GM18909 (cell line): ENCODE data around the gene PASK.

Experiments used
- ATAC-seq: cut with Tn5 transposase; IDR thresholded peaks from one replicate; pipeline ENCODE4 v1.9.1; 2021; ENCODE audit warnings: mild to moderate bottlenecking; ENCODE audit not compliant: unreplicated experiment, poor library complexity

Gene PASK

GRCh38 chr2:241149925-241150659, 820 bp upstream of the PASK start, which contains the start of gene PPP1R7:
PPP1R7 (plus strand) TSS chr2:241150467; CDS start chr2:241150496, 29 bp downstream.
- ATAC-seq, result peak; percentile 78

GRCh38 chr2:241149675-241149924, 328 bp upstream of the PASK start:
- ATAC-seq, result peak; percentile 7

- no peak for ATAC-seq
Measured at GRCh38 chr2:241148239-241148638, 1.0 kb downstream of the PASK start.

GRCh38 chr2:241147336-241147735, 1.9 kb downstream of the PASK start:
- ATAC-seq, result no peak

GRCh38 chr2:241146286-241146685, 3.0 kb downstream of the PASK start:
- ATAC-seq, result no peak

DNA sequence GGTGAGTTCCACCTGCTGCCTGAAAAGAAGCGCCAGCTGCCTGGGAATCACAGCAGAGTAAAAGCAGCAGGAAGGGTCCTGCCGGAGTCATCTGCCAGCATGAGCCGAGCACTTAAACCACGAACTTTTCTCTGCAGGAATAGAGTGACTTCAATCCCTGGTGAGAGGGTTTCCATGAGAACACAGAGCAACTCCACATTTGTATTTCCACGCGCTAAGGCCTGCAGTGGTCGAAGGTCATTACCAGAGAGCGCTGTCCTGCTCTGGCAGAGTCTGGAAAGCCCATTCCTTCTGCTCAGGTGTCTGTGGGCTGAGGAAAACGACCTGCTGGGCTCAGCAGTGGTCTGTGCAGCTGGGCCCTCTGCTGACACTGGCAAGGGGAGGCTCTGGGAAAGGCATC, 6.7 kb downstream of the PASK start:
- no peak for ATAC-seq

GRCh38 chr2:241142063-241142462, 7.2 kb downstream of the PASK start:
- ATAC-seq, result no peak

DNA sequence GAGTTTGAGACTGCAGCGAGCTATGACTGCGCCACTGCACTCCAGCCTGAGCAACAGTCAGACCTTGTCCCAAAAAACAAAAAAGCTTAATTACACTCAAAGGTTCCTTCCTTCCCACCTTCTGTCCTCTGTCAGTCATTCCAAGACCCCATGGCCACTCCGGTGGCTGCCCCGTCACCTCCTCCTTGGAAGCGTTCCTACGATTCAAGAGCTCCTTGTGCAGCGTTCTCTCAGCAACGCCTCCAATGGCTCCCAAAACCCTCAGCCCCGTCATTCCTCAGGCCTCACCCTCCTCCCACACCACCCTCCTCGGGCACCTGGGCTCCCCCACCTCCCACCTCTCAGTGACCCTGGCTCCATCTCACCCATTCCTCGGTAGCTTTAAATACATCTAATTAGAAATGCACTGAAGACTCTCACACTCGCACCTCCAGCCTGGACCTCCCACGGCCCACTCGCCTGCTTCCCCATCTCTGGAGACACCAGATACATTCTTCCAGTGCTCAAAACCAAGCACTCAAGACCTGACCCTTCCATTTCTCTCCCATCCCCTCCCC, 8.0 kb downstream of the PASK start:
- no peak for ATAC-seq

DNA sequence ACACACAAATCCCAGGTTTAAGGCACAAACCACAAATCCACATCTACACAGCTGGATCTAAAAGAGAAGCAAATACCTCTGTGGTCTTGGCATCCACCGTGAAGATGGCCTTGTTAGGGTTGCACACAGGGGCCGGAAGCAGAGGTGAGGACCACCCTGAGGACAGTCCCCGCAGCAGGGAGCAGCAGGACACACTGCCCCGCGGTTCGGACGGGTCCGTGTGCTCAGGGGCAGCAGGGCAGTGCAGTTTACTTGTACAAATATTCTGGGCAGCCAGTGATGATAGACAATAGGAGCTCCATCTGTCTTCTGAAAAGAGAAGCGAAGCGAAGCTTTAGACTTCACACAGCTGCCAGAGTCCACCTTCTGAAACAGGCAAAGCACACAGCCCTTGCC, 8.8 kb downstream of the PASK start:
- ATAC-seq, result no peak

DNA sequence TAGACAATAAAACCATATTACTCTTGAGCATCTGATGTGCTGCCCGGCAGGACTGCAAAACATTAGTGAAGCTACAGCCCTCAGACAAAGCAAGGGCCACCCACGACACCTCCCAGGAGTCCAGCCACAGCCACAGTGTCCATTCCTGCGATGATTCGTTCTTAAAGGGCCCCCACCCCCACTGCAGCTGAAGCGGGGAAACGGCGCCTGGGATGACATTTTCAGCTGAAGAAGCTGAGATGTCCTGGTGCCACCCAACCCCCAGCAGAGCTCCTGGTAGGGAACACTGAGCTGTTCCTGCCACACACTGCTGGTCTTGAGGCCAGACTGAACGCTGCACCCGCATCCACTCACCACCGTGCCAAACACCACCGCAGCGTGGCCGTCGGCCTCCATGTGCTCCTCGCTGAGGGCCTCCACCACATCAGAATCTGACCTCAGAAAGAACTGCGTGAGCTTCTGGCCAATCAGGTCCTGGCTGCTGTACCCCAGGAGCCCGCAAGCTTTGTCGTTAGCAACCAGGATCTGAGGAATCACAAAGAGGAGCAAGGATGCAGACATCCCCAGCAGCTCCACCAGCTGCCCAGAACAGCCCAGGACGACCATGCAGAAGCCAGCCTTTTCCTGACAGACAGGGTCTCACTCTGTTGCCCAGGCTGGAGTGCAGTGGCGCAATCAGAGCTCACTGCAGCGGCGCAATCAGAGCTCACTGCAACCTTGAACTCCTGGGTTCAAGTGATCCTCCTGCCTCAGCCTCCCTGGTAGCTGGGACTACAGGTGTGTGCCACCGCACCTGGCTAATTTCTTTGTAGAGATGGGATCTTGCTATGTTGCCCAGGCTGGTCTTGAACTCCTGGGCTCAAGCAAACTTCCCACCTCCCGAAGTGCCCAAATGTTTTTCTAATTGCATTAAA, 9.5 kb downstream of the PASK start:
- no peak for ATAC-seq

DNA sequence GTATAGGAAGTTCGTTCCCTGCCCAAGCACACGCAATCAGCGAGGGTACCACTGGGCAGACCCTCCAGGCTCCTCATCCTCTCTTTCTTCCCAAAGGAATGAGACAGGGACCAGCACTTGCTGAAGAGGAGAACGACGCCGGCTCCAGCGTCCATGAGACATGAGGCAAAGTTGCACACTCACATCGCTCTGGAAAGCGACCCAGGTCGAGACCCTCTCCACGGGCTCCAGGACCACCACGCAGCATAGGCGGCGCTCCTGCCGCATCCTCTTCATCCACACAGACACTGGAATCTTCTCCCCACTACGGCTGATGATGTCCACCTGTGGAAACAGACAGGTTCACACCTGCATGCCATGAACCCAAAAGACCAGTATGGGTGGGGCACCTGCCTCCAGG, 10.8 kb downstream of the PASK start:
- no peak for ATAC-seq

DNA sequence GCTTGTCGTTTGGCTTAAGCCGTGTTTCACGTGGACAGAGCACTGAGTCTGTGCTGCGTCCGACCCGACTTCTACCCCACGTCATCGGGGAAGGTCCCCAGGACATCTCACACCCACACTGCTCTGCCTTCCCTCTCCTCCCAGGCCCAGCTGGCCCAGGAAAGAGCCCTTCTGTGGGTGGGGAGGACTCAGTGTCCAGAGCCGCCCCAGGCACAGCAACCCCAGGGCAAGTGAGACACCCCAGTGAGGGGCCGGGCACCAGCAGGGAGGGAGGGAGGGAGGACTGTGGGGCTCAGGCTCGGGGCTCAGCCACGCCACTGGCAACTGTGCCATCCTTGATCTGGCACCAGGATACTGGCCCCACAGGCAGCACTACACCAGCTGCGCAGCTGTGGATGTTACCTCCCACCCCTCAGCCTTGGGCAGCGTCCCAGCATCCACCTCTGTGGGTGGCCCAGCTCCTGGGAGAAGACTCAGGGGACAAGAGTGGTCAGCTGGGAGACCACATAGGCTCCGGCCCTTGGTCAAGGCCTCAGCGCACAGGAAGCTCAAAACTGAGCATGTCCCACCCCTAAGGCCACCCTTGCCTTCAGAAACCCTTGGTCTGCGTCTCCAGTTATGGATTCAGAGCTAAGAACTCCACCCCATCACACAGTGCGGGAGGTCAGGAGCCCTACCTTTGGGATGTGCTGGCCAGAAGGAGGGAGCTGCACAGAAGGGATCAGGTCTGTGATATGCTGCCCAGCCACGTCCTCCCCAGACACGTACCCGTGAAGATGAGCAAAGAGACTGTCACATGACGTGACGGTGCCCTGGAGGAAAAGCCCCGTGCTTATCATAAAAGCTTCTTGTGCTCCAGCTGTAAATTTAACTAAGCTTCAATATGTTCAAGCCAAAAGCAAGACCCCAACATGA, 11.7 kb downstream of the PASK start:
- no peak for ATAC-seq

DNA sequence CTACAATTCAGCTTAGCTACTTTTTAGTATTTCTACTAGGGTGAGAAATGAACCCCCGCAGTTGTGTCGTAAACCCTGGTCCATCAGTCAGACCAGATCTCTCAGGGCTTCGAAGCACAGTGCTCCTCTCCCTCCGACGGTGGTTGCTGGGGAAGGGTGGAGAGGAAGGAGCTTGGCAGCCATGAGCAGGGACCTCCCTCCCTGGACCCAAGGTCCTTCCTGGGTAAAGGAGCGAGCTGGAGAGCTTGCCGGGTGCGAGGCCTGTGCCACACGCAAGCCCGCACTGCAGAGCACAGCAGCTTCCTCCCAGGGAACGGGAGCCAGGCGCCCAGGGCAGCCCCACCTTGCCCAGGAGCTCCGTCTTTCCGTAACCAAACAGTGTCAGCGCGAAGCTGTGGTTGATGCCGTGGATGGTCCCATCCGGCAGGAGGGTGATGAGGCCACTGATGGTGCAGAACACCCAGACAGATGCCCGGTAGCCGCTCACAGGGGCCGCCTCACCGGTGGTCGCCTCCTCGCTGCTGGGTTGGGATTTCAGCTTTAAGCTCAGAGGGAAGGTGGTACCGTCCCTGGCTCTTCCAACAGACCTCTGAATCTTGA, 12.5 kb downstream of the PASK start:
- ATAC-seq, result no peak

DNA sequence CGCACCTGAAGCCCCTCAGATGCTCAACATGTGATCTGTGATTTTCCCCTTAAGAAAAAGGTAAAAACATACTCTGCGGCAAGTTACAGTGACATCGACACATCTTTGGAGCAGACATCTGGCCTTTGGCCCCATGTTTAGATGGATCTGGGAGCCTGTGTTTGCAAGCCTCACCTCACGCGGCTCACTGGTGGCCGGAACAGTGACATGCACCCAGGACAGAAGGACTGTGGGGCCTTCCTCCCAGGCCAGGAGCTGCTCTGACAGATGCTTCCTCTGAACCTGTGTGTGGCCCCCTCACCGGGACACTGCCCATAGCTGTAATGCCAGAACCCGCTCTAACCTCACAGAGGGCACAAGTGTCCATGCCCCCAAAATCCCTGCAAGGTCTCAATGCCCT, 13.1 kb downstream of the PASK start:
- no peak for ATAC-seq

- no peak for ATAC-seq
Measured at GRCh38 chr2:241135737-241136136, 13.5 kb downstream of the PASK start.

DNA sequence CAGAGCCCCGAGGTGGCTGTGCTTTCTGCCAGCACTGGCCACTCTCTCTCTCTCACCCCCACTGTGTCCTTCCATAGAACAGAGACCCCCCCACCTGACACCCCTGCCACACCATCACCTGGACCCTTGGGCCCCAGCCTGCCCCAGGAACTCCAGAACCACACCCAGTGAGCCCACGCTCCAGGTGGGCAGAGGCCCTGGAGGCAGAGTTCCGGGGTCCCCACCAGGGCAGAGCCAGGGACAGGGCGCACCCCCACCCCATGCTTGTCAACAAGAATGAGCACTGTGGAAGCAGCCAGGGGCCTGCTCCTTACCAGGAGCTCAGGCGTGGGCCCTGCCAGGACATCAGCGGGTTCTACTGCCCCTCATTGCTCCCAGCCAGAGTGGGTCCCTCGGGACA, 14.6 kb downstream of the PASK start:
- ATAC-seq, result no peak

DNA sequence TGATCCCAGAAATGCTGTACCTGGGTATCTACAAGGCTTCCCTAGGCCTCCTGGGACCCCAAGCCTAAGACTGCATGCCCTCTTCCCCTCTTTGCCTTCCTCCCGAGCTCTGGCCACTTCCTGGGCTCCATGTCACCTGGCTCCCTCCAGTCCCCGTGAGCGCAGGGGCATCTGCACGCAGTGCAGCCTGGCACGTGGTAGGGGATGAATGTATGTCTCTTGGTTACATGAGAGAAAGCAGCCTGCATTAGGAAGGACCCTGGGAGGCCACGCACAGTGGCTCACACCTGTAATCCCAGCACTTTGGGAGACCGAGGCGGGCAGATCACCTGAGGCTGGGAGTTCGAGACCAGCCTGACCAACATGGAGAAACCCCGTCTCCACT, 15.8 kb downstream of the PASK start:
- no peak for ATAC-seq

GRCh38 chr2:241132538-241133435, 16.5 kb downstream of the PASK start:
- ATAC-seq, result no peak

GRCh38 chr2:241131531-241131930, 17.7 kb downstream of the PASK start:
- ATAC-seq, result no peak
